Activated CD4-positive, alpha-beta T cell treated with anti-CD3 and anti-CD28 coated beads for 24 hours (primary cell): ENCODE measurements around the gene COA1.
"Not testable (repeated sequence)": the region's sequence is repeated elsewhere in the genome, so short reads cannot be mapped to it uniquely, and the experiment has no call there.

Experiments
- DNase-seq, 2 donors: peaks; one replicate each; pipeline ENCODE4 v3.0.0-alpha.2; 2020; ENCODE audit warnings: low read depth in 2 of 2

COA1 gene, protein sequence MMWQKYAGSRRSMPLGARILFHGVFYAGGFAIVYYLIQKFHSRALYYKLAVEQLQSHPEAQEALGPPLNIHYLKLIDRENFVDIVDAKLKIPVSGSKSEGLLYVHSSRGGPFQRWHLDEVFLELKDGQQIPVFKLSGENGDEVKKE

GRCh38 chr7:43729214-43729923 lies at the start of gene COA1:
Gene COA1 (minus strand): TSS chr7:43729523. CDS start chr7:43648614, 80,909 bp downstream.
- peak; percentile 69 to 71 for DNase-seq

GRCh38 chr7:43778293-43779044 lies 49.1 kb upstream of the COA1 start:
- DNase-seq = not testable (repeated sequence)

DNA sequence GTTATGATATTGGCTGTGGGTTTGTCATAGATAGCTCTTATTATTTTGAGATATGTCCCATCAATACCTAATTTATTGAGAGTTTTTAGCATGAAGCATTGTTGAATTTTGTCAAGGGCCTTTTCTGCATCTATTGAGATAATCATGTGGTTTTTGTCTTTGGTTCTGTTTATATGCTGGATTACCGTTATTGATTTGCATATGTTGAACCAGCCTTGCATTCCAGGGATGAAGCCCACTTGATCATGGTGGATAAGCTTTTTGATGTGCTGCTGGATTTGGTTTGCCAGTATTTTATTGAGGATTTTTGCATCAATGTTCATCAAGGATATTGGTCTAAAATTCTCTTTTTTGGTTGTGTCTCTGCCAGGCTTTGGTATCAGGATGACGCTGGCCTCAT lies 45.9 kb upstream of the COA1 start:
- DNase-seq = not testable (repeated sequence)

DNA sequence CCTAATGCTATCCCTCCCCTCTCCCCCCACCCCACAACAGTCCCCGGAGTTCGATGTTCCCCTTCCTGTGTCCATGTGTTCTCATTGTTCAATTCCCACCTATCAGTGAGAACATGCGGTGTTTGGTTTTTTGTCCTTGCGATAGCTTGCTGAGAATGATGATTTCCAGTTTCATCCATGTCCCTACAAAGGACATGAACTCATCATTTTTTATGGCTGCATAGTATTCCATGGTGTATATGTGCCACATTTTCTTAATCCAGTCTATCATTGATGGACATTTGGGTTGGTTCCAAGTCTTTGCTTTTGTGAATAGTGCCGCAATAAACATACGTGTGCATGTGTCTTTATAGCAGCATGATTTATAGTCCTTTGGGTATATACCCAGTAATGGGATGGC lies 43.9 kb upstream of the COA1 start:
- not testable (repeated sequence) for DNase-seq

DNA sequence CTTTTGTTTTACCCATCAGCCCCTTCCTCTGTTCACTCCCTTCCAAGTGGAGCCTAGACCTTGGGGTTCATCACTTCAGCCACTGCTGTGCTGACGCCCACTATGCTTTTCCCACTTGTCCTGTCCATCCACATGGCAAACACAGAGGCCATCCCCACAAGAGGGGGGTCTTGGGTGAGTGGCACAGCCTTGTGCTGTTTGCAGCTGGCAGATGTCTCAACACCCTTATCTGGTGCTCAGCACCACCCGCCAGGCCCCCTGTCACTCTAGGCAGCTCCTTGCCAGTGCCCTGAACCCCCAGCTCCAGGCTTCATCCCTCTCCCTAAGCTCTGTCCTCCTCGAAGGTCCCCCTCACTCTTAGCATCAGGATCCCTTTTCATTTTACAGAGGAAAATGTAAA lies 42.2 kb upstream of the COA1 start:
- no peak for DNase-seq

DNA sequence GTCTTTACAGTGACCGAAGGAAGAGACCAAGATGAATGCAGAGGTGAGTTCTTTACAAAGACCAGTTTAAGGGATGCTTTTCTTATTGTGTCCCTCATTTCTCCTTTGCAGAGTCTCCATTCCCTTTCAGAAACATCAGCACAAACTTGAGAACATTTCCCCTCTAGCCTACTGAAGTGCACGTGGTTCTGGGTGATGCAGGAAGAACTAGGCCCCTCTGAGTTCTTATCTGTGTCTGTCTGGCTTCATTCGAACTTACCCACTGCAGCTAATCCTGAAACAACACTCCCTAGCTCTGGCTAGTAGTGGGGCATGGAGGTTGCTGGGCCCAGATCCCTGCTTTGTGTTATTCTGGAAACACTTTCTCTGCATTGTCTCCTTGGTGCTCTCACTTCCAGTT lies 41.8 kb upstream of the COA1 start:
- no peak for DNase-seq

DNA sequence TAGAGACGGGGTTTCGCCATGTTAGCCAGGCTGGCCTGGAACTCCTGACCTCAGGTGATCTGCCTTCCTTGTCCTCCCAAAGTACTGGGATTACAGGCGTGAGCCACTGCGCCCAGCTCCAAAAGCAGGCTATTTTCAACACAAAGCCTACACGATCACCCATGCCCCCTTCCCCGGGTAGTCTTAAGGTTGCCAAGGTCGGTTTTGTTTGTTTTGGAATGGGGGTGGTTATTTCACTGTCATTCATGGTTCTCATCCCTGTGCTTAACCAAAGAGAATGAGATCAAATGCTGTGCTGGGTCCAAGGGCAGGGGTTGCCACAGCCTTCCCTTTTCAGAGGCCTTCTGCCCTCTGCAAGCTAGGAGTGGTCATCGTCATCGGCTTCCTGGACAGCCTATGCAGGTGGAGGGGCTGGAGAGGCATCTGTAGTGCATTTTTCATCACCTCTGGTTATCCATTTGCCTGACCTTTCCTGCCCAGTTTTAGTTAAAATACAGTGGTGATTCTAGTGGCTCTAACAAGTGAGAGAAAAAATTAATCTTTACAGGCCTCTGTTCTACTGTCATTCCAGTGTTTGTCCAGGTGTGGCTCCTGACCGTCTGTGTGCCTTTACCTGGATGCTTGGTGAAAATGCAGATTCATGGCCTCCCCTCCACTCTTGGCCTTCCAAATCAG lies 40.6 kb upstream of the COA1 start:
- DNase-seq = no peak

DNA sequence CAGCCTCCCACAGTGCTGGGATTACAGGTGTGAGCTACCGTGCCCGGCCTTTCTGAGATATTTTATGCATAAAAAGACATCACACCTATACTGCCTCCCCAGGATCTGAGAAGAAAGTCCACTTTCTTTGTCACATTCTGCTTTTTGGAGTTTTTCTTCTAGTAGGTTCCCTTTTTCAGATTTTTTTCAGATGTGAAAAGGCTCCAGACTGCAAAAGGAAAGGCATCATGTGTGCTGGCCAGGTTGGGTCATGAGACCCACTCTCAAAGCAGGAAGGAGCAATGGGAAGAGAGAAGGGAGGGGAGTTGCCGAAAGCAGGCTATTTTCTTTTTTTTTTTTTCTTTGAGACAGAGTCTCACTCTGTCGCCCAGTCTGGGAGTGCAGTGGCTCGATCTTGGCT lies 40.0 kb upstream of the COA1 start:
- no peak for DNase-seq

DNA sequence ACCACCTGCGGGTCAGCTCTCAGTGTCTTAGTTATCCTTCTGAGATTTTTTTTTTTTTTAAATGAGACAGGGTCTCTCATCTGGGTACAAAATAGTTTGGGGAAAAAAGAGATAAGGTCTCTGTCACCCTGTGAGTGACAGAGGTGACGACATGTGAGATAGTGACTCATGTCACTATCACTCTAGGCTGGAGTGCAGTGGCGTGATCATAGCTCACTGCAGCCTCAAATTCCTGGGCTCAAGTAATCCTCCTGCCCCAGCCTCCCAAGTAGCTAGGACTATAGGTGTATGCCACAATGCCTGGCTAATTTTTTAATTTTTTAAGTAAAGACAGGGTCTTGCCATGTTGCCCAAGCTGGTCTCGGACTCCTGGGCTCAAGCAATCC lies 39.6 kb upstream of the COA1 start:
- no peak for DNase-seq

GRCh38 chr7:43768201-43768886 lies 39.0 kb upstream of the COA1 start:
- no peak for DNase-seq

DNA sequence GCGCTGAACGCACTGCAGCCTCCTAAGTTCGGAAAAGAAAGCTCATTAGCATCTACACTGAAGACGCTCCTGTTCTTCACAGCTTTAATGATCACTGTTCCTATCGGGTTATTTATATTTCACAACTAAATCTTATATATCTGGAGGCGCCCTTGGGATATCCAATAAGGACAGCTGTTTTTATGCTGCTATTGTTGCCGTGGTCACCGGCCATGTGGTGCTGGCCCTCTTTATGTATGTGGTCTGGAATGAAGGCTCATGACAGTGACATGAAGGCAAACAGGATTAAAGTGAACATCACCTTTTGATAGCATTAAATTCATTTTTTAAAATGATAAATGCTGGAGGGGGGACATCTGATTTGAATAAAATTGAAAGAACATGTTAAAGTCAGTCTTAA lies 38.0 kb upstream of the COA1 start:
- no peak for DNase-seq

- no peak for DNase-seq
These were observed 37.2 kb upstream of the COA1 start for GRCh38 chr7:43766564-43766963.

- no peak for DNase-seq
These were observed 35.6 kb upstream of the COA1 start for GRCh38 chr7:43764807-43765491.

GRCh38 chr7:43764039-43764761 lies 34.9 kb upstream of the COA1 start:
- DNase-seq = peak; percentile 27 to 50

DNA sequence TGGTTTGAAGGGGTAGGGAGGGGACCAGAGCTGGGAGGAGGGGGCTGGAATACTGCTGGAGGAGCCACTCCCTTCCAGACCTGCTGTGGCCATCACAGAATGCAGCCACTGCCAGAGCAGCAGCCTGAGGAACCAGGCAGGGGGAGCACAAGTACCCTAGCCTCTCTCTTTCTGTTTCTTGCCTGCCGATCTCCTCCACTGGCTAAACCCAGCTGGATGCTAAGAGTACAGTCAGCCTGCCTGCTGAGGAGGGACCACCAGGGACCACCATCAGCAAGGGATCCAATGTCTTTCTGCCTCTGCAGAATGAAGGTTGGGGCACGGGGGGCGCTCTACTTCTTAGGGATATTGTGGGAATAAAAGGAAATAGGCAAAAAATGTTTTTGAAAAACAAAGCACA lies 33.9 kb upstream of the COA1 start:
- DNase-seq = no peak

DNA sequence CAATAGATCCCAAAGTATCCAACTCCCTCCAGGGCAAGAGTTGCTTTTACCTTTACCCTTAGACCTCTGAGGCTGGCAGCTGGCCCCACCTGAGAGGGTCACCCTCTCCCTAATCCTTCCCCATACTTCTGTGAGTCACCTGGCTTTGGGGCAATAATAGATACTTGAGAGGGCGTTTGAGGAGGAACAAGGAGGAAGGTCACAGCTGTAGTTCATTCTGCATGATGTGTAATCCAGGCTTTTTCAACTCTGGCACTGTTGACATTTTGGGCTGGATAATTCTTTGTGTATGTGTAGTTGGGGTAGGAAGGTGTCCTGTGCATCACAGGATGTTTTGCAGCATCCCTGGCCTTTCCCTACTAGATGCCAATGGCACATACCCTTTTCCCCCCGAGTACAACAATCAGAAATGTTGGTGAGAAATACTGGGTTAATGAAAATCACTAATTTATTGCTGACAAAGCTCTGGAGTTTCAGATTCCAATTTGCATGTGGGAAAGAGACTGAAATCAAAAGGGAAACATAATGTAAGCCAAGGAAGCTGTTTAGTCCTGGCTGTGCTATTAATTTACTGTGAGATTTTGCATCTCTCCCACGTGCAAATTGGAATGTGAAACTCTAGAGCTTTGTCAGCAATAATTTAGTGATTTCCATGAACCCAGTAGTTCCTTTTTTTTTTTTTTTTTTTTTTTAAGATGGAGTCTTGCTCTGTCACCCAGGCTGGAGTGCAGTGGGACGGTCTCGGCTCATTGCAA lies 32.8 kb upstream of the COA1 start:
- DNase-seq = no peak

GRCh38 chr7:43761382-43761781 lies 32.1 kb upstream of the COA1 start:
- DNase-seq = no peak

DNA sequence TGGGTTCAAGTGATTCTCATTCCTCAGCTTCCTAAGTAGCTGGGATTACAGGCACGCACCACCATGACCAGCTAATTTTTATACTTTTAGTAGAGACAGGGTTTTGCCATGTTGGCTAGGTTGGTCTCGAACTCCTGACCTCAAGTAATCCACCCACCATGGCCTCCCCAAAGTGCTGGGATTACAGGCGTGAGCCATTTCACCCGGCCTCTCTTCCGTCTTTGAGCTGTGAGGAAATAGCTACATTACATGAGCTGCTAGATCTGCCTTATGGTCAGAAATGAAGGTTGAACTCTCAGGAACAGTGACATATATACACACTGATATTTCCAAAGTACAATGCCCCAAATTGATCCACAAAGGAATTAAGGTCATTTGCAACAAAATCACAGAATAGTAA lies 31.5 kb upstream of the COA1 start:
- DNase-seq = no peak

DNA sequence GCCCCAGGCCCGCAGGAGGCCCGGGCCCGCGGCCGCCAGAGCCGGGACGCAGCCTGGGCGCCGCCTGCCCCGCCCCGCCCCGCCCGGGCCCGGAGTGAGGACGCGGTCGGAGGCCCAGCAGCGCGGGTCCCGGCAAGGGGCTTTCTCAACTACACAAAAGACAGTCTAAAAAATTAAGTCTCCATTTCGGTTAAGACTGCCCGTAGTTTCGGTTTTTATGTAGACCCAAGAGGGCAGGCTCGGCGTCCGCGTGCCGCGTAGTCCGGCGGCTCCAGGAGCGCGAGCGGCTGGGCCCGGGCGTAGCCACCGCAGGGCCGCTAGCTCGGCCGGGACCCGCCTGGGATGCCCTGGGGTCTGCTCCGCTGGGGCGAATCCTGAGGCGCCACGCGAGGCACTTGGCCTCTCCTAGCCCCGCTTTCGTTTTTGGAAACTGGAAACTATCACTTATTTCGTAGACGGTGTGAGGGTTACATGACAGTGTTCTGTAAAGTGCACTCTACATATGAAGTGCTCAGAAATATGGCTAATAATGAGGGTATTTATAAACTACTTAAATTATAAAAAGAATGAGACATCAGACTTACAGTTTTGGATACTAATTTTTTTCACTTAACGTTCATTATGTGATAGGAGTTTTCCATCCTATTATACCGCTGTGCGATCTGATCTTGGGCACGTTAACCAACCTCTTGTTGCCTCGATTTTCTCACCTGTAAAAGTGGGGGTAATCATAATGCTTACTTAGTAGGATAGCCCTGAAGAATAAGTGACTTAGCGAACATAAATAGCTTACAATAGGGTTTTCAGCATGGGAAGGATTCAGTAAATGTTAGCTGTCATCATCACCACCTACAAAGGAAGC lies 29.7 kb upstream of the COA1 start:
- DNase-seq = no peak
